HCT116 (cell line): ENCODE measurements around the gene CPA2. TPM values are rescaled to one million over a fixed set of nuclear protein-coding genes. Genes with fewer than 3 reads are reported as not detected.

Source experiments
- ATAC-seq: fragments of 200-7000 bp; cut with Tn5 transposase; 2 replicates; pipeline ENCODE4 v1.9.1; 2020; ENCODE audit warnings: mild to moderate bottlenecking, moderate library complexity
- BruUV-seq: library from RNA; stranded (reverse); fragments of 400-500 nt; replicated peaks from 2 replicates; lab custom pipeline; 2021; lab: Mats Ljungman, UMichigan
- CTCF ChIA-PET: fragments of 300-600 bp; sonication (Branson Sonifier 250); formaldehyde crosslinking; loops from one replicate; lab custom pipeline; 2021; ENCODE audit warnings: antibody characterized with exemption; lab: Charles Lee
- POLR2A ChIA-PET: fragments of 300-600, 350-600 bp; sonication (Branson Sonifier 250); formaldehyde crosslinking; loops from one replicate; lab custom pipeline; 2021; ENCODE audit warnings: antibody characterized with exemption; lab: Charles Lee
- RAD21 ChIA-PET, 2 experiments: fragments of 300-600 bp; sonication (Branson Sonifier 250); formaldehyde crosslinking; loops; one replicate each; lab custom pipeline; 2023; ENCODE audit warnings: low total read pairs in 2 of 2; ENCODE audit not compliant: uncharacterized antibody in 2 of 2, unreplicated experiment in 2 of 2, low non-redundant PET in 1 of 2; lab: Charles Lee
- DNase-seq: peaks from one replicate; pipeline ENCODE4 v3.0.0-alpha.2; 2010; ENCODE audit warnings: low read depth, low spot score
- H2AFZ ChIP-seq: fragments of 200-600 bp; shearing (Covaris generic), sonication (generic); 2 replicates; pipeline ENCODE4 v1.6.1; 2017; ENCODE audit warnings: low read depth, mixed run types, mixed read lengths, antibody characterized with exemption, low read length; ENCODE audit not compliant: poor library complexity, severe bottlenecking
- H3K27ac ChIP-seq: 2 replicates; pipeline ENCODE4 v1.5.1; 2012; ENCODE audit warnings: low read depth, low read length
- H3K27me3 ChIP-seq: fragments of 200-600 bp; sonication (generic); 2 replicates; pipeline ENCODE4 v1.6.1; 2016; ENCODE audit warnings: mixed run types, low read length, mixed read lengths; ENCODE audit not compliant: insufficient read depth
- H3K36me3 ChIP-seq, 2 experiments: fragments of 200-500 bp in 1 of 2; fragments of 200-600 bp in 1 of 2; sonication (Bioruptor generic) in 1 of 2; sonication (generic) in 1 of 2; 2 replicates each; pipeline versions ENCODE4 v1.5.1 to v1.6.1; 2014 to 2016; ENCODE audit warnings: low read length in 2 of 2, inconsistent platforms in 1 of 2, mixed read lengths in 1 of 2, mixed run types in 1 of 2; ENCODE audit not compliant: insufficient read depth in 2 of 2, control insufficient read depth in 1 of 2
- H3K4me1 ChIP-seq, 2 experiments: fragments of 200-600 bp in 1 of 2; sonication (generic) in 1 of 2; 2 replicates each; pipeline versions ENCODE4 v1.5.1 to v1.6.1; 2012 to 2017; ENCODE audit warnings: low read length in 2 of 2, inconsistent platforms in 1 of 2, mild to moderate bottlenecking in 1 of 2, mixed read lengths in 1 of 2, mixed run types in 1 of 2, moderate library complexity in 1 of 2; ENCODE audit not compliant: insufficient read depth in 2 of 2, control insufficient read depth in 1 of 2
- H3K4me2 ChIP-seq: fragments of 200-600 bp; sonication (generic); 2 replicates; pipeline ENCODE4 v1.6.1; 2017; ENCODE audit warnings: mixed run types, low read length, mixed read lengths
- H3K4me3 ChIP-seq, 2 experiments: fragments of 200-600 bp in 1 of 2; sonication (generic) in 1 of 2; replicated peaks in 1 of 2; 2 replicates each; pipeline ENCODE4 v1.5.1; 2011 to 2016; ENCODE audit warnings: low read length in 2 of 2, control low read depth in 1 of 2, low read depth in 1 of 2, mild to moderate bottlenecking in 1 of 2, mixed read lengths in 1 of 2, mixed run types in 1 of 2
- H3K79me2 ChIP-seq: fragments of 200-600 bp; sonication (generic); 2 replicates; pipeline ENCODE4 v1.6.1; 2017; ENCODE audit warnings: mild to moderate bottlenecking, mixed run types, low read length, moderate library complexity, mixed read lengths; ENCODE audit not compliant: insufficient read depth
- H3K9ac ChIP-seq: fragments of 200-600 bp; sonication (generic); 2 replicates; pipeline ENCODE4 v1.6.1; 2016; ENCODE audit warnings: low read length, mixed read lengths
- H3K9me2 ChIP-seq: fragments of 200-600 bp; sonication (generic), shearing (Covaris generic); 2 replicates; pipeline ENCODE4 v1.6.1; 2017; ENCODE audit warnings: mixed run types, mild to moderate bottlenecking, moderate library complexity; ENCODE audit not compliant: insufficient read depth
- H3K9me3 ChIP-seq, 2 experiments: fragments of 200-500 bp in 1 of 2; fragments of 200-600 bp in 1 of 2; sonication (Bioruptor generic) in 1 of 2; sonication (generic) in 1 of 2; 2 replicates each; pipeline ENCODE4 v1.6.1; 2014 to 2017; ENCODE audit warnings: low read length in 2 of 2, mixed read lengths in 2 of 2, inconsistent platforms in 1 of 2, low read depth in 1 of 2, mild to moderate bottlenecking in 1 of 2, mixed run types in 1 of 2, moderate library complexity in 1 of 2; ENCODE audit not compliant: control insufficient read depth in 1 of 2, insufficient read depth in 1 of 2
- H4K20me1 ChIP-seq: fragments of 200-600 bp; sonication (generic), shearing (Covaris generic); 2 replicates; pipeline ENCODE4 v1.6.1; 2017; ENCODE audit warnings: mixed run types, mild to moderate bottlenecking, moderate library complexity; ENCODE audit not compliant: insufficient read depth
- ELF1 ChIP-seq: IDR thresholded peaks from 2 replicates; pipeline ENCODE4 v1.6.1; 2012; ENCODE audit warnings: low read depth, borderline replicate concordance
- EZH2phosphoT487 ChIP-seq: fragments of 200-600 bp; IDR thresholded peaks from 2 replicates; pipeline ENCODE4 v1.6.1; 2018; ENCODE audit warnings: antibody characterized with exemption, borderline replicate concordance
- FOSL1 ChIP-seq: IDR thresholded peaks from 2 replicates; pipeline ENCODE4 v1.6.1; 2012; ENCODE audit warnings: low read depth
- JUND ChIP-seq: IDR thresholded peaks from 2 replicates; pipeline ENCODE4 v1.6.1; 2012
- POLR2A ChIP-seq: IDR thresholded peaks from 2 replicates; pipeline ENCODE4 v1.7.0; 2011; ENCODE audit warnings: borderline replicate concordance; ENCODE audit not compliant: insufficient read depth, insufficient read length; ENCODE audit errors: extremely low read depth
- POLR2AphosphoS5 ChIP-seq: IDR thresholded peaks from 2 replicates; pipeline ENCODE4 v1.6.1; 2011; ENCODE audit warnings: mild to moderate bottlenecking, low read depth, low read length, moderate library complexity
- SIN3A ChIP-seq: IDR thresholded peaks from 2 replicates; pipeline ENCODE4 v1.6.1; 2012; ENCODE audit warnings: low read depth
- SRF ChIP-seq: IDR thresholded peaks from 2 replicates; pipeline ENCODE4 v1.6.1; 2012; ENCODE audit warnings: low read depth
- TCF7L2 ChIP-seq: IDR thresholded peaks from 2 replicates; pipeline ENCODE4 v1.7.0; 2011; ENCODE audit warnings: borderline replicate concordance, inconsistent platforms; ENCODE audit not compliant: insufficient read depth, insufficient read length; ENCODE audit errors: extremely low read depth
- ZFX ChIP-seq: fragments of 450-650 bp; IDR thresholded peaks from 2 replicates; pipeline ENCODE4 v1.6.1; 2017
- ZNF274 ChIP-seq: fragments of 200-500 bp; sonication (Bioruptor generic); IDR thresholded peaks from 2 replicates; pipeline ENCODE4 v1.6.1; 2014; ENCODE audit warnings: mild to moderate bottlenecking, low read depth, low read length, inconsistent platforms
- intact Hi-C: fragments of 100-400 bp; cut with micrococcal nuclease; formaldehyde crosslinking; loops from 2 replicates; pipeline ENCODE4 v1.10.0; 2022
- total RNA-seq: library from RNA; stranded (reverse); gene quantifications from one replicate; pipeline ENCODE4 v1.2.1, GENCODE V29; 2021; ENCODE audit not compliant: unreplicated experiment
- TF ChIP-seq, protein P1 (sequence below): IDR thresholded peaks from 2 replicates; pipeline ENCODE4 v1.6.1; 2012; ENCODE audit warnings: low read depth
- TF ChIP-seq, protein P2 (sequence below): IDR thresholded peaks from 2 replicates; pipeline ENCODE4 v1.6.1; 2012

CPA2 gene
- total RNA-seq, 1 experiment from 2014 or later, result 1.5 TPM

DNA sequence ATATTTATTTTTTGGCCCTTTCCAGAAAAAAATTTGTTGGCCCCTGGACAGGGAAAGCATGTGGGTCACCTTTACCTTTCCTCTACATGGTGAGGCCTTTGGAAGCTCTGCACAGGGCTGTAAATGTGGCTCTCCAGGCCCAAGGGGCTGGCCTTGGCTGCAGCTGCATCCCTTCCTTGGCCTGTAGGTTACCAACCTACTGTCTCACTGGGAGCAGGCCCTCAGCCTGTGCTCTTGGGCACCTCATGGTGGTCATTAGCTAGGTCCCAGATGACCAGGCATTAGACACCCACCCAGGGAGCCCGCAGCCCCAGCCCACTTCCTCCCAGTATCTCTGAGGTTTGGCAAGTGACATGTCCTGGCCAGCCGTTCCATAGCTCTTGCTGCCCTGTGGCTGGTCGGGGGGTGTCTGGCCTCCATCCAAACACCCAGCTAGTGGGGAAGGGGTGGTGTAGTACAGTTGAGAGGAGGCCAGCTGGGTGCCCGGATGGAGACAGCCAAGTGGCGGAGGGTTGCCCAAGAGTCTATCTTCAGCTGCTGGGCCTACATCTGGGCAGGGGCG is 70.8 kb downstream of the CPA2 start (continued):
- TF ChIP-seq ZNF274 (no peak), FOSL1 (no peak)
- TF ChIP-seq, all 23 proteins: peak for 0

DNA sequence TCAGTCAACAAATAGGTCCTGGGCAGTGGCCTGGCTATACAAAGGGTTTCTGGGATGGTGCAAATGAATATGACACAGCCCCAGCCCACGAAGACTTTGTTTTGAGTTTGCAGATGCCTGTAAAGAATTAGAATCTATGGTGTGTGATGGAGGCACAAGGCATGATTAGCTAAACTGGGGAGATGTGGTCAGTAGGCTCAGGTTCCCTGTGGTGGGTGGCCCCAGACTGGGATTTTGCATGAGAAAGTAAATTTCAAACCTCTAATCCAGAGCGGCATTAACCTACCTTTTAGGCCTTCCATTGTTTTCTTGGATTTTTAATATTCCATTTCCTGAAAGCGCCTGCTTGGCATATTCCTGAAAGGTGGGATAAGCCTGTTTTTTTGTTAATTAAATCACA is 71.6 kb downstream of the CPA2 start:
- Histone ChIP-seq H3K9me2 (no peaks in the 10 kb centered on the region), H3K4me1 (no peaks in the 10 kb centered on the region), H3K27ac (no peak overlapping the region), H3K27me3 (no peaks in the 10 kb centered on the region), H3K79me2 (no peaks in the 10 kb centered on the region), H3K9me3 (no peaks in the 10 kb centered on the region), H2AFZ (no peak overlapping the region), H4K20me1 (no peaks in the 10 kb centered on the region), H3K4me3 (no peak overlapping the region), H3K36me3 (no peaks in the 10 kb centered on the region), H3K9ac (no peak overlapping the region), H3K4me2 (no peak overlapping the region)
- ChIA-PET RAD21 (no interaction called here), CTCF (no interaction called here), POLR2A (no interaction called here)
- BruUV-seq, result no TSS peak
- ATAC-seq, result no peak
- no peak for TF ChIP-seq SIN3A
- no peak for TF ChIP-seq ZFX
- TF ChIP-seq POLR2A, result no peak
- no peak for TF ChIP-seq ZNF274
- no peak for TF ChIP-seq FOSL1
- TF ChIP-seq JUND, result no peak
- TF ChIP-seq, protein P1, sequence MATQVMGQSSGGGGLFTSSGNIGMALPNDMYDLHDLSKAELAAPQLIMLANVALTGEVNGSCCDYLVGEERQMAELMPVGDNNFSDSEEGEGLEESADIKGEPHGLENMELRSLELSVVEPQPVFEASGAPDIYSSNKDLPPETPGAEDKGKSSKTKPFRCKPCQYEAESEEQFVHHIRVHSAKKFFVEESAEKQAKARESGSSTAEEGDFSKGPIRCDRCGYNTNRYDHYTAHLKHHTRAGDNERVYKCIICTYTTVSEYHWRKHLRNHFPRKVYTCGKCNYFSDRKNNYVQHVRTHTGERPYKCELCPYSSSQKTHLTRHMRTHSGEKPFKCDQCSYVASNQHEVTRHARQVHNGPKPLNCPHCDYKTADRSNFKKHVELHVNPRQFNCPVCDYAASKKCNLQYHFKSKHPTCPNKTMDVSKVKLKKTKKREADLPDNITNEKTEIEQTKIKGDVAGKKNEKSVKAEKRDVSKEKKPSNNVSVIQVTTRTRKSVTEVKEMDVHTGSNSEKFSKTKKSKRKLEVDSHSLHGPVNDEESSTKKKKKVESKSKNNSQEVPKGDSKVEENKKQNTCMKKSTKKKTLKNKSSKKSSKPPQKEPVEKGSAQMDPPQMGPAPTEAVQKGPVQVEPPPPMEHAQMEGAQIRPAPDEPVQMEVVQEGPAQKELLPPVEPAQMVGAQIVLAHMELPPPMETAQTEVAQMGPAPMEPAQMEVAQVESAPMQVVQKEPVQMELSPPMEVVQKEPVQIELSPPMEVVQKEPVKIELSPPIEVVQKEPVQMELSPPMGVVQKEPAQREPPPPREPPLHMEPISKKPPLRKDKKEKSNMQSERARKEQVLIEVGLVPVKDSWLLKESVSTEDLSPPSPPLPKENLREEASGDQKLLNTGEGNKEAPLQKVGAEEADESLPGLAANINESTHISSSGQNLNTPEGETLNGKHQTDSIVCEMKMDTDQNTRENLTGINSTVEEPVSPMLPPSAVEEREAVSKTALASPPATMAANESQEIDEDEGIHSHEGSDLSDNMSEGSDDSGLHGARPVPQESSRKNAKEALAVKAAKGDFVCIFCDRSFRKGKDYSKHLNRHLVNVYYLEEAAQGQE, result no peak
- TF ChIP-seq POLR2AphosphoS5, result no peak
- TF ChIP-seq TCF7L2, result no peak
- TF ChIP-seq SRF, result no peak
- TF ChIP-seq ELF1, result no peak
- TF ChIP-seq, protein P2, sequence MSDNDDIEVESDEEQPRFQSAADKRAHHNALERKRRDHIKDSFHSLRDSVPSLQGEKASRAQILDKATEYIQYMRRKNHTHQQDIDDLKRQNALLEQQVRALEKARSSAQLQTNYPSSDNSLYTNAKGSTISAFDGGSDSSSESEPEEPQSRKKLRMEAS, result no peak
- TF ChIP-seq EZH2phosphoT487, result no peak
- no peak for DNase-seq
- intact Hi-C loops, result no loop called here

Other genes with a start within 250 kb of the CPA2 start
- 23.0 TPM for gene ZC3HC1, start 215.5 kb upstream of the CPA2 start, total RNA-seq
- gene KLHDC10, start 196.3 kb upstream of the CPA2 start, total RNA-seq, result 25.8 TPM
- 35.8 TPM for gene TMEM209, start 61.5 kb upstream of the CPA2 start, total RNA-seq
- gene SSMEM1, start 59.0 kb upstream of the CPA2 start, total RNA-seq, result not detected
- 38.7 TPM for gene CPA4, start 26.3 kb downstream of the CPA2 start, total RNA-seq
- not detected for gene CPA5, start 78.0 kb downstream of the CPA2 start, total RNA-seq
- 11.9 TPM for gene CPA1, start 113.6 kb downstream of the CPA2 start, total RNA-seq
- gene CEP41, start 174.2 kb downstream of the CPA2 start, total RNA-seq, result 13.6 TPM
- 49.5 TPM for gene MEST, start 225.2 kb downstream of the CPA2 start, total RNA-seq